Neural cell (in vitro differentiated cells): ENCODE data around the gene ITPR3. TPM values are rescaled to one million over a fixed set of nuclear protein-coding genes. Genes with fewer than 3 reads are reported as not detected.

Experiments used
- H2AFZ ChIP-seq: fragments of 200-600, 300-800 bp; sonication (generic), shearing (Covaris generic); 2 replicates; pipeline ENCODE4 v1.6.0; 2014; ENCODE audit warnings: low read depth, mild to moderate bottlenecking, antibody characterized with exemption, low read length, moderate library complexity
- H3F3A ChIP-seq: fragments of 200-600 bp; shearing (Covaris generic); 2 replicates; pipeline ENCODE4 v1.6.1; 2016; ENCODE audit warnings: mild to moderate bottlenecking, moderate library complexity, mixed read lengths, antibody characterized with exemption, low read length; ENCODE audit not compliant: insufficient read depth, poor library complexity, severe bottlenecking
- H3K27ac ChIP-seq: fragments of 200-600, 300-800 bp; sonication (generic), shearing (Covaris generic); 2 replicates; pipeline ENCODE4 v1.5.1; 2014; ENCODE audit warnings: mild to moderate bottlenecking, low read length, moderate library complexity
- H3K27me3 ChIP-seq: fragments of 300-800, 200-600 bp; sonication (generic), shearing (Covaris generic); 2 replicates; pipeline ENCODE4 v1.6.0; 2014; ENCODE audit warnings: mild to moderate bottlenecking, low read depth, low read length, moderate library complexity; ENCODE audit not compliant: insufficient read depth
- H3K36me3 ChIP-seq: fragments of 300-800, 200-600 bp; sonication (generic), shearing (Covaris generic); 2 replicates; pipeline ENCODE4 v1.5.1; 2014; ENCODE audit warnings: mild to moderate bottlenecking, antibody characterized with exemption, low read length, moderate library complexity; ENCODE audit not compliant: insufficient read depth
- H3K4me2 ChIP-seq: fragments of 300-800, 200-600 bp; sonication (generic), shearing (Covaris generic); 2 replicates; pipeline ENCODE4 v1.6.0; 2014; ENCODE audit warnings: mild to moderate bottlenecking, low read length
- H3K4me3 ChIP-seq: fragments of 300-800, 200-600 bp; sonication (generic), shearing (Covaris generic); 2 replicates; pipeline ENCODE4 v1.5.1; 2014; ENCODE audit warnings: mild to moderate bottlenecking, low read length, moderate library complexity
- H3K79me2 ChIP-seq: fragments of 200-600 bp; shearing (Covaris generic); replicated peaks from 2 replicates; pipeline ENCODE4 v1.6.0; 2014; ENCODE audit warnings: mild to moderate bottlenecking, low read length, moderate library complexity; ENCODE audit not compliant: insufficient read depth
- H3K9ac ChIP-seq: fragments of 300-800, 200-600 bp; sonication (generic), shearing (Covaris generic); 2 replicates; pipeline ENCODE4 v1.6.1; 2016; ENCODE audit warnings: mild to moderate bottlenecking, low read length, mixed read lengths
- H3K9me2 ChIP-seq: fragments of 200-600 bp; shearing (Covaris generic); 2 replicates; pipeline ENCODE4 v1.6.1; 2016; ENCODE audit warnings: mild to moderate bottlenecking, low read length, mixed read lengths; ENCODE audit not compliant: insufficient read depth
- H3K9me3 ChIP-seq: fragments of 200-600, 300-800 bp; sonication (generic), shearing (Covaris generic); 2 replicates; pipeline ENCODE4 v1.6.1; 2016; ENCODE audit warnings: mild to moderate bottlenecking, mixed run types, low read length, moderate library complexity, mixed read lengths
- H4K20me1 ChIP-seq: fragments of 200-600 bp; shearing (Covaris generic); 2 replicates; pipeline ENCODE4 v1.6.1; 2016; ENCODE audit warnings: mild to moderate bottlenecking, mixed run types; ENCODE audit not compliant: insufficient read depth
- CTCF ChIP-seq: fragments of 450-650 bp; IDR thresholded peaks from 2 replicates; pipeline ENCODE4 v1.5.1; 2014; ENCODE audit warnings: antibody characterized with exemption, mild to moderate bottlenecking, moderate library complexity; ENCODE audit not compliant: poor library complexity, severe bottlenecking
- EP300 ChIP-seq: fragments of 450-650 bp; conservative IDR thresholded peaks from 2 replicates; pipeline ENCODE4 v1.6.1; 2014; ENCODE audit warnings: antibody characterized with exemption, mild to moderate bottlenecking, moderate library complexity; ENCODE audit not compliant: poor library complexity, severe bottlenecking
- EZH2 ChIP-seq: fragments of 200-600, 300-800 bp; shearing (Covaris generic), sonication (generic); IDR thresholded peaks from 2 replicates; pipeline ENCODE4 v1.6.1; 2014; ENCODE audit warnings: antibody characterized with exemption, low read length, borderline replicate concordance, mild to moderate bottlenecking; ENCODE audit not compliant: insufficient read depth, poor library complexity, severe bottlenecking
- MXI1 ChIP-seq: fragments of 450-650 bp; conservative IDR thresholded peaks from 2 replicates; pipeline ENCODE4 v1.6.1; 2014; ENCODE audit warnings: antibody characterized with exemption, mild to moderate bottlenecking; ENCODE audit not compliant: poor library complexity, severe bottlenecking
- POLR2AphosphoS5 ChIP-seq: IDR thresholded peaks from 2 replicates; pipeline ENCODE4 v1.6.1; 2012
- RAD21 ChIP-seq: fragments of 450-650 bp; conservative IDR thresholded peaks from 2 replicates; pipeline ENCODE4 v1.6.1; 2014; ENCODE audit warnings: antibody characterized with exemption, mild to moderate bottlenecking, moderate library complexity
- REST ChIP-seq: IDR thresholded peaks from 2 replicates; pipeline ENCODE4 v1.6.1; 2012; ENCODE audit warnings: borderline replicate concordance
- SMC3 ChIP-seq: fragments of 450-650 bp; conservative IDR thresholded peaks from 2 replicates; pipeline ENCODE4 v1.6.1; 2014; ENCODE audit warnings: antibody characterized with exemption, mild to moderate bottlenecking, moderate library complexity; ENCODE audit not compliant: poor library complexity
- TAF1 ChIP-seq: IDR thresholded peaks from 2 replicates; pipeline ENCODE4 v1.6.1; 2012; ENCODE audit warnings: low read depth
- polyA plus RNA-seq: library from polyadenylated mRNA; depleted of rRNA; stranded (reverse); fragments of >200 nt; gene quantifications from 2 replicates; pipeline ENCODE4 v1.2.3, GENCODE V29; 2014
- small RNA-seq, 3 experiments: library from RNA; depleted of rRNA; stranded (forward); fragments of <200 nt; gene quantifications; one replicate each; pipeline ENCODE3, GENCODE V24; 2012

Gene ITPR3
- polyA plus RNA-seq, 1 donor from 2014 or later = 0.11 TPM

- H3K9ac ChIP-seq = no peak overlapping the region
- no peak overlapping the region for H3K4me2 ChIP-seq
- no peaks in the 10 kb centered on the region for H4K20me1 ChIP-seq
- no peak overlapping the region for H3K4me3 ChIP-seq
- no peak overlapping the region for H2AFZ ChIP-seq
- H3K79me2 ChIP-seq = no peaks in the 10 kb centered on the region
- H3K9me3 ChIP-seq = no peaks in the 10 kb centered on the region
- no peak for TF ChIP-seq SMC3
- no peak overlapping the region for H3K27ac ChIP-seq
- no peaks in the 10 kb centered on the region for H3F3A ChIP-seq
- no peaks in the 10 kb centered on the region for H3K27me3 ChIP-seq
- H3K9me2 ChIP-seq = no peaks in the 10 kb centered on the region
- H3K36me3 ChIP-seq = no peaks in the 10 kb centered on the region
Measured at GRCh38 chr6:33744895-33745546, 123.9 kb downstream of the ITPR3 start.

- H3K4me3 ChIP-seq = no peak overlapping the region
- H2AFZ ChIP-seq = no peak overlapping the region
- H3K36me3 ChIP-seq = no peaks in the 10 kb centered on the region
- no peaks in the 10 kb centered on the region for H4K20me1 ChIP-seq
- H3K4me2 ChIP-seq = no peak overlapping the region
- no peaks in the 10 kb centered on the region for H3K79me2 ChIP-seq
- H3K27me3 ChIP-seq = no peaks in the 10 kb centered on the region
- H3K9ac ChIP-seq = no peak overlapping the region
- H3F3A ChIP-seq = no peaks in the 10 kb centered on the region
- no peaks in the 10 kb centered on the region for H3K9me3 ChIP-seq
- no peak overlapping the region for H3K27ac ChIP-seq
- no peak for TF ChIP-seq MXI1
- TF ChIP-seq REST = no peak
- no peak for TF ChIP-seq POLR2AphosphoS5
- TF ChIP-seq SMC3 = no peak
- no peak for TF ChIP-seq EZH2
- no peak for TF ChIP-seq RAD21
- no peak for TF ChIP-seq EP300
- no peak for TF ChIP-seq CTCF
- TF ChIP-seq TAF1 = no peak
- H3K9me2 ChIP-seq = no peaks in the 10 kb centered on the region
Measured at GRCh38 chr6:33745548-33745947, 124.4 kb downstream of the ITPR3 start.

Small RNAs within 50 kb of the gene (small RNA-seq; reads per million reads assigned to genes)
- gene MIR3934 = 0 reads per million in 3 experiments

Other genes starting within 250 kb of the ITPR3 start
- gene KIFC1, start 229.5 kb upstream of the ITPR3 start, polyA plus RNA-seq = 0.52 and 2.1 TPM in 2 replicates
- 102 and 112 TPM in 2 replicates for gene PHF1, start 210.3 kb upstream of the ITPR3 start, polyA plus RNA-seq
- 341 and 343 TPM in 2 replicates for gene CUTA, start 203.2 kb upstream of the ITPR3 start, polyA plus RNA-seq
- 4.3 and 5.9 TPM in 2 replicates for gene SYNGAP1, start 201.3 kb upstream of the ITPR3 start, polyA plus RNA-seq
- 6.8 and 7.7 TPM in 2 replicates for gene ZBTB9, start 166.7 kb upstream of the ITPR3 start, polyA plus RNA-seq
- gene BAK1, start 41.0 kb upstream of the ITPR3 start, polyA plus RNA-seq = 15.4 and 21.9 TPM in 2 replicates
- gene UQCC2, start 90.4 kb downstream of the ITPR3 start, polyA plus RNA-seq = 109 and 123 TPM in 2 replicates
- gene IP6K3, start 125.6 kb downstream of the ITPR3 start, polyA plus RNA-seq = not detected in 2 replicates
- gene LEMD2, start 167.8 kb downstream of the ITPR3 start, polyA plus RNA-seq = 84.6 and 109 TPM in 2 replicates
- not detected in 2 replicates for gene MLN, start 182.7 kb downstream of the ITPR3 start, polyA plus RNA-seq